Smooth muscle cell (in vitro differentiated cells): Measurements from ENCODE around the gene RASA1. TPM values are rescaled to one million over a fixed set of nuclear protein-coding genes. Genes with fewer than 3 reads are reported as not detected.

ENCODE experiments used
- polyA plus RNA-seq: library from polyadenylated mRNA; unstranded; fragments of >200 nt; fragmentation: Nextera tagmentation; extraction: Ambion mirVana; gene quantifications from 2 replicates; pipeline ENCODE4 v1.2.1, GENCODE V29; 2016
- small RNA-seq: library from RNA; depleted of rRNA; stranded (forward); fragments of <200 nt; gene quantifications from one replicate; pipeline ENCODE3, GENCODE V24; 2014
- total RNA-seq: library from RNA; depleted of rRNA; stranded (reverse); fragments of >200 nt; gene quantifications from 2 replicates; pipeline ENCODE4 v1.2.3, GENCODE V29; 2014

Gene RASA1
- total and polyA plus RNA-seq, 2 experiments from 2014 or later, result 28.9 to 59.6 TPM

Small RNA genes lying within 50 kb of the gene (small RNA-seq; reads per million reads assigned to genes)
- gene RN7SL629P, result not detected
- gene RNU6-606P, result not detected
- not detected for gene RNU6-727P

Other genes starting within 250 kb of the RASA1 start
- gene CCNH, start 145.0 kb downstream of the RASA1 start, total RNA-seq, result 96.7 and 97.0 TPM in 2 replicates
- 33.2 and 36.8 TPM in 2 replicates for gene CCNH, start 145.0 kb downstream of the RASA1 start, polyA plus RNA-seq